Fibroblast of lung (primary cell): ENCODE results near the gene TRIM60. TPM values are rescaled to one million over a fixed set of nuclear protein-coding genes. Genes with fewer than 3 reads are reported as not detected.
"Not testable (repeated sequence)": the region's sequence is repeated elsewhere in the genome, so short reads cannot be mapped to it uniquely, and the experiment has no call there.

Experiments
- DNase-seq, 2 donors: peaks; one replicate each; pipeline versions ENCODE4 v3.0.0 to v3.0.0-alpha.2; 2010; ENCODE audit warnings: low read depth in 2 of 2
- H2AFZ ChIP-seq: 2 replicates; pipeline ENCODE4 v1.5.1; 2012; ENCODE audit warnings: low read length, control low read depth, inconsistent platforms
- H3K27ac ChIP-seq: 2 replicates; pipeline ENCODE4 v1.5.1; 2011; ENCODE audit warnings: low read length, control low read depth; ENCODE audit not compliant: insufficient read depth
- H3K27me3 ChIP-seq: 2 replicates; pipeline ENCODE4 v1.5.1; 2011; ENCODE audit warnings: mild to moderate bottlenecking, low read length; ENCODE audit not compliant: control insufficient read depth, insufficient read depth
- H3K36me3 ChIP-seq: 2 replicates; pipeline ENCODE4 v1.5.1; 2011; ENCODE audit warnings: low read length; ENCODE audit not compliant: control insufficient read depth, insufficient read depth
- H3K4me1 ChIP-seq: 2 replicates; pipeline ENCODE4 v1.5.1; 2011; ENCODE audit warnings: low read length; ENCODE audit not compliant: control insufficient read depth, insufficient read depth; ENCODE audit errors: extremely low read depth
- H3K4me2 ChIP-seq: 2 replicates; pipeline ENCODE4 v1.5.1; 2011; ENCODE audit warnings: low read length, control low read depth; ENCODE audit not compliant: insufficient read depth; ENCODE audit errors: extremely low read depth
- H3K4me3 ChIP-seq, 4 experiments: fragments of 200-600 bp in 1 of 4; sonication (generic) in 1 of 4; replicated peaks in 1 of 4; 2 replicates each; pipeline ENCODE4 v1.5.1; 2011 to 2016; ENCODE audit warnings: low read length in 4 of 4, low read depth in 3 of 4, mild to moderate bottlenecking in 3 of 4, control low read depth in 2 of 4, inconsistent platforms in 1 of 4, mixed read lengths in 1 of 4; ENCODE audit not compliant: insufficient read depth in 1 of 4; ENCODE audit errors: control extremely low read depth in 1 of 4
- H3K79me2 ChIP-seq: 2 replicates; pipeline ENCODE4 v1.5.1; 2012; ENCODE audit warnings: mild to moderate bottlenecking, low read length, inconsistent platforms; ENCODE audit not compliant: control insufficient read depth, insufficient read depth
- H3K9ac ChIP-seq: 2 replicates; pipeline ENCODE4 v1.5.1; 2011; ENCODE audit warnings: mild to moderate bottlenecking, low read length, control low read depth; ENCODE audit not compliant: insufficient read depth
- H3K9me3 ChIP-seq: 2 replicates; pipeline ENCODE4 v1.5.1; 2012; ENCODE audit warnings: low read depth, low read length; ENCODE audit not compliant: control insufficient read depth, insufficient read depth
- H4K20me1 ChIP-seq: 2 replicates; pipeline ENCODE4 v1.5.1; 2011; ENCODE audit warnings: low read length; ENCODE audit not compliant: control insufficient read depth, insufficient read depth; ENCODE audit errors: extremely low read depth
- CTCF ChIP-seq, 2 donors: IDR thresholded peaks in 1 of 2; conservative IDR thresholded peaks in 1 of 2; 1 replicate in 1 of 2; 2 replicates in 1 of 2; pipeline ENCODE4 v1.5.1; 2011 to 2012; ENCODE audit warnings: low read length in 2 of 2, control low read depth in 1 of 2, inconsistent platforms in 1 of 2, low read depth in 1 of 2, mild to moderate bottlenecking in 1 of 2
- EZH2 ChIP-seq: IDR thresholded peaks from 2 replicates; pipeline ENCODE4 v1.5.1; 2012; ENCODE audit warnings: low read length, control low read depth, mild to moderate bottlenecking; ENCODE audit errors: missing control alignments
- polyA plus RNA-seq, 2 donors: library from polyadenylated mRNA; depleted of rRNA in 1 of 2; stranded (reverse) in 1 of 2; unstranded in 1 of 2; fragments of >200 nt; gene quantifications; 2 replicates each; pipeline ENCODE4 v1.2.1, GENCODE V29; 2011 to 2012; ENCODE audit warnings: missing spikeins in 1 of 2
- total RNA-seq: library from RNA; depleted of rRNA; stranded (reverse); fragments of >200 nt; gene quantifications from 2 replicates; pipeline ENCODE4 v1.2.1, GENCODE V29; 2014

Gene TRIM60
- total and polyA plus RNA-seq, 2 donors (not counting 1 experiment from before 2014, with no cell fraction given): not detected

- Histone ChIP-seq H4K20me1 (no peaks in the 10 kb centered on the region), H3K4me2 (no peak overlapping the region), H3K4me1 (no peaks in the 10 kb centered on the region), H3K79me2 (no peaks in the 10 kb centered on the region), H3K36me3 (no peaks in the 10 kb centered on the region), H3K4me3 (no peak overlapping the region), H2AFZ (no peak overlapping the region), H3K27ac (no peak overlapping the region), H3K9me3 (no peaks in the 10 kb centered on the region), H3K9ac (no peak overlapping the region), H3K27me3 (no peaks in the 10 kb centered on the region)
- no peak for DNase-seq
- TF ChIP-seq EZH2 (no peak), CTCF (conservative IDR thresholded peaks at IDR 0.05 in 1 of 2, IDR thresholded peaks at IDR 0.05 in 1 of 2; ENCODE audit: low read depth in 1 of 2, low read length in 2 of 2) (no peak)
These were observed 20.4 kb upstream of the TRIM60 start for GRCh38 chr4:165011403-165011802.

- no peaks in the 10 kb centered on the region for H4K20me1 ChIP-seq
- no peak for DNase-seq
- H3K36me3 ChIP-seq: no peaks in the 10 kb centered on the region
- no peak overlapping the region for H3K27ac ChIP-seq
- no peaks in the 10 kb centered on the region for H3K79me2 ChIP-seq
- H3K4me2 ChIP-seq: no peak overlapping the region
- H2AFZ ChIP-seq: no peak overlapping the region
- H3K27me3 ChIP-seq: no peaks in the 10 kb centered on the region
- no peaks in the 10 kb centered on the region for H3K9me3 ChIP-seq
- no peak for TF ChIP-seq EZH2
- TF ChIP-seq CTCF (conservative IDR thresholded peaks at IDR 0.05 in 1 of 2, IDR thresholded peaks at IDR 0.05 in 1 of 2; ENCODE audit: low read depth in 1 of 2, low read length in 2 of 2): no peak
- no peaks in the 10 kb centered on the region for H3K4me1 ChIP-seq
- H3K4me3 ChIP-seq: no peak overlapping the region
- H3K9ac ChIP-seq: no peak overlapping the region
These were observed 18.1 kb upstream of the TRIM60 start for GRCh38 chr4:165013691-165014090.

- no peak overlapping the region for H3K4me2 ChIP-seq
- TF ChIP-seq EZH2: no peak
- no peak for TF ChIP-seq CTCF (conservative IDR thresholded peaks at IDR 0.05 in 1 of 2, IDR thresholded peaks at IDR 0.05 in 1 of 2; ENCODE audit: low read depth in 1 of 2, low read length in 2 of 2)
- no peaks in the 10 kb centered on the region for H3K4me1 ChIP-seq
- H3K9me3 ChIP-seq: no peaks in the 10 kb centered on the region
- no peaks in the 10 kb centered on the region for H4K20me1 ChIP-seq
- H3K4me3 ChIP-seq: no peak overlapping the region
- no peak overlapping the region for H3K9ac ChIP-seq
- no peak for DNase-seq
- H2AFZ ChIP-seq: no peak overlapping the region
- no peak overlapping the region for H3K27ac ChIP-seq
- no peaks in the 10 kb centered on the region for H3K36me3 ChIP-seq
- H3K27me3 ChIP-seq: no peaks in the 10 kb centered on the region
- no peaks in the 10 kb centered on the region for H3K79me2 ChIP-seq
These were observed 14.8 kb upstream of the TRIM60 start for GRCh38 chr4:165016971-165017370.

GRCh38 chr4:165019995-165020394 lies 11.8 kb upstream of the TRIM60 start:
- DNase-seq, H4K20me1 ChIP-seq, H3K4me1 ChIP-seq: not testable (repeated sequence)

GRCh38 chr4:165025782-165026181 lies 6.0 kb upstream of the TRIM60 start:
- H3K27ac ChIP-seq, H3K4me2 ChIP-seq, H3K79me2 ChIP-seq, H3K36me3 ChIP-seq, H3K9me3 ChIP-seq, DNase-seq, H3K4me1 ChIP-seq, H3K27me3 ChIP-seq, H3K9ac ChIP-seq, H2AFZ ChIP-seq, H4K20me1 ChIP-seq, H3K4me3 ChIP-seq: not testable (repeated sequence)

More at GRCh38 chr4:165019995-165020394, 11.8 kb upstream of the TRIM60 start:
- not testable (repeated sequence) for H3K4me2 ChIP-seq, H3K79me2 ChIP-seq, H3K4me3 ChIP-seq, H3K27ac ChIP-seq, H3K9me3 ChIP-seq, H3K27me3 ChIP-seq, H3K9ac ChIP-seq, H3K36me3 ChIP-seq, H2AFZ ChIP-seq
